Measurements from ENCODE around the gene ERICH4. TPM values are rescaled to one million over a fixed set of nuclear protein-coding genes. Genes with fewer than 3 reads are reported as not detected.
A peak's percentile ranks its signal among the peaks of the same experiment; 100 is the strongest.

The ERICH4 gene
- total RNA-seq, 2 donors from 2014 or later, result not detected

GRCh38 chr19:41441321-41441945 is 1.5 kb upstream of the ERICH4 start:
- DNase-seq (ENCODE audit: low spot score), result no peak
- Histone ChIP-seq H3K36me3 (peaks cover 18% of the 10 kb centered on the region), H3K4me3 (no peak overlapping the region), H3K27ac (no peak overlapping the region), H3K27me3 (no peaks in the 10 kb centered on the region), H3K4me1 (peaks cover 0 to 13% of the 10 kb centered on the region in 2 donors), H3K9me3 (no peaks in the 10 kb centered on the region)
- no peak for TF ChIP-seq CTCF (IDR thresholded peaks at IDR 0.05)

GRCh38 chr19:41443813-41444455 is 978 bp downstream of the ERICH4 start:
- no peak for DNase-seq (ENCODE audit: low spot score)
- no peak overlapping the region for H3K4me3 ChIP-seq
- no peaks in the 10 kb centered on the region for H3K27me3 ChIP-seq
- peaks cover 0 to 14% of the 10 kb centered on the region in 2 donors for H3K4me1 ChIP-seq
- H3K27ac ChIP-seq, result no peak overlapping the region
- H3K9me3 ChIP-seq, result no peaks in the 10 kb centered on the region
- no peaks in the 10 kb centered on the region for H3K36me3 ChIP-seq
- TF ChIP-seq CTCF (IDR thresholded peaks at IDR 0.05), result no peak

- no peak overlapping the region for H3K27ac ChIP-seq
- no peaks in the 10 kb centered on the region for H3K36me3 ChIP-seq
- H3K4me1 ChIP-seq, result peaks cover 0 to 16% of the 10 kb centered on the region in 2 donors
- TF ChIP-seq CTCF (IDR thresholded peaks at IDR 0.05), result no peak
- H3K9me3 ChIP-seq, result no peaks in the 10 kb centered on the region
- peak; percentile 50 for DNase-seq (ENCODE audit: low spot score)
- no peaks in the 10 kb centered on the region for H3K27me3 ChIP-seq
- H3K4me3 ChIP-seq, result no peak overlapping the region
These were observed 2.6 kb downstream of the ERICH4 start for GRCh38 chr19:41445575-41445974.

GRCh38 chr19:41447732-41448332 is 4.9 kb downstream of the ERICH4 start:
- no peak for DNase-seq (ENCODE audit: low spot score)
- H3K9me3 ChIP-seq, result no peaks in the 10 kb centered on the region
- H3K4me1 ChIP-seq, result peaks cover 0 to 16% of the 10 kb centered on the region in 2 donors
- H3K36me3 ChIP-seq, result no peaks in the 10 kb centered on the region
- H3K4me3 ChIP-seq, result peak overlapping the region; percentile 8 to 36
- H3K27ac ChIP-seq, result peak overlapping the region in 1 of 2 donors; percentile 29
- no peaks in the 10 kb centered on the region for H3K27me3 ChIP-seq
- TF ChIP-seq CTCF (IDR thresholded peaks at IDR 0.05), result peak in 1 of 2 donors; percentile 33

- Histone ChIP-seq H3K36me3 (no peaks in the 10 kb centered on the region), H3K27ac (no peak overlapping the region), H3K27me3 (no peaks in the 10 kb centered on the region), H3K4me3 (peak overlapping the region; percentile 28 to 29), H3K9me3 (no peaks in the 10 kb centered on the region), H3K4me1 (peaks cover 0 to 16% of the 10 kb centered on the region in 2 donors)
- DNase-seq (ENCODE audit: low spot score), result peak; percentile 84
- TF ChIP-seq CTCF (IDR thresholded peaks at IDR 0.05), result peak; percentile 95 to 97
These were observed 6.3 kb downstream of the ERICH4 start for GRCh38 chr19:41449079-41449864.

Measured in right atrium auricular region (tissue), 2 donors.